Sigmoid colon (tissue), 7 donors: ENCODE measurements around the gene ETV3. TPM values are rescaled to one million over a fixed set of nuclear protein-coding genes. Genes with fewer than 3 reads are reported as not detected.
A peak's percentile ranks its signal among the peaks of the same experiment; 100 is the strongest.

ENCODE experiments used
- DNase-seq: peaks from one replicate; pipeline ENCODE4 v3.0.0-alpha.2; 2019
- H3K27ac ChIP-seq, 4 donors: fragments of 200-600 bp; sonication (generic); one replicate each; pipeline ENCODE4 v1.5.1; 2016 to 2019; ENCODE audit warnings: mild to moderate bottlenecking in 1 of 4
- H3K27me3 ChIP-seq, 3 donors: fragments of 200-600 bp; sonication (generic); one replicate each; pipeline ENCODE4 v1.5.1; 2019; ENCODE audit warnings: mild to moderate bottlenecking in 1 of 3
- H3K36me3 ChIP-seq, 4 donors: fragments of 200-600 bp; sonication (generic); one replicate each; pipeline ENCODE4 v1.5.1; 2016 to 2019
- H3K4me1 ChIP-seq, 4 donors: fragments of 200-600 bp; sonication (generic); one replicate each; pipeline ENCODE4 v1.5.1; 2017 to 2019
- H3K4me3 ChIP-seq, 4 donors: fragments of 200-600 bp; sonication (generic); one replicate each; pipeline ENCODE4 v1.5.1; 2017 to 2019; ENCODE audit warnings: mild to moderate bottlenecking in 2 of 4, moderate library complexity in 1 of 4
- H3K9me3 ChIP-seq, 4 donors: fragments of 200-600 bp in 3 of 4; sonication (generic) in 3 of 4; one replicate each; pipeline versions ENCODE4 v1.5.1 to v1.6.1; 2013 to 2019
- CTCF ChIP-seq, 4 experiments: fragments of 450-650 bp in 3 of 4; fragments of 200-600 bp in 1 of 4; IDR thresholded peaks; one replicate each; pipeline ENCODE4 v1.5.1; 2016 to 2019; ENCODE audit warnings: antibody characterized with exemption in 4 of 4, mild to moderate bottlenecking in 3 of 4, moderate library complexity in 2 of 4
- EP300 ChIP-seq, 4 donors: sonication (generic); formaldehyde crosslinking; IDR thresholded peaks; one replicate each; pipeline ENCODE4 v1.6.1; 2017; ENCODE audit warnings: antibody characterized with exemption in 4 of 4
- POLR2A ChIP-seq, 2 donors: fragments of 450-650 bp; IDR thresholded peaks; one replicate each; pipeline ENCODE4 v1.6.1; 2016; ENCODE audit warnings: antibody characterized with exemption in 2 of 2, mild to moderate bottlenecking in 2 of 2, moderate library complexity in 2 of 2
- POLR2AphosphoS5 ChIP-seq, 4 donors: sonication (generic); formaldehyde crosslinking; IDR thresholded peaks; one replicate each; pipeline ENCODE4 v1.6.1; 2017; ENCODE audit warnings: antibody characterized with exemption in 4 of 4
- WGBS, 2 donors: extraction: QIAGEN DNeasy Blood & Tissue Kit; methylation state at CpG; one replicate each; pipeline ENCODE4 v1.1.7; 2013; 5-methylcytosine and 5-hydroxymethylcytosine counted together
- intact Hi-C: fragments of 100-400 bp; cut with DNase I; formaldehyde crosslinking; loops from one replicate; pipeline ENCODE4 v1.15.1; 2023
- polyA plus RNA-seq, 3 donors: library from polyadenylated mRNA; stranded (reverse); fragments of 200-250 nt; gene quantifications; one replicate each; pipeline ENCODE4 v1.2.3, GENCODE V29; 2013
- total RNA-seq, 4 donors: library from RNA; depleted of rRNA; stranded (reverse); fragments of >200 nt; gene quantifications; one replicate each; pipeline ENCODE4 v1.1.0, GENCODE V29; 2016
- donor health status: healthy with polysubstance abuse.
- donor health status: Bipolar disorder and iron deficiency.
- donor health status: healthy.

The ETV3 gene
- total and polyA plus RNA-seq, 7 donors = 6.6 to 20.2 (median 14.1) TPM

DNA sequence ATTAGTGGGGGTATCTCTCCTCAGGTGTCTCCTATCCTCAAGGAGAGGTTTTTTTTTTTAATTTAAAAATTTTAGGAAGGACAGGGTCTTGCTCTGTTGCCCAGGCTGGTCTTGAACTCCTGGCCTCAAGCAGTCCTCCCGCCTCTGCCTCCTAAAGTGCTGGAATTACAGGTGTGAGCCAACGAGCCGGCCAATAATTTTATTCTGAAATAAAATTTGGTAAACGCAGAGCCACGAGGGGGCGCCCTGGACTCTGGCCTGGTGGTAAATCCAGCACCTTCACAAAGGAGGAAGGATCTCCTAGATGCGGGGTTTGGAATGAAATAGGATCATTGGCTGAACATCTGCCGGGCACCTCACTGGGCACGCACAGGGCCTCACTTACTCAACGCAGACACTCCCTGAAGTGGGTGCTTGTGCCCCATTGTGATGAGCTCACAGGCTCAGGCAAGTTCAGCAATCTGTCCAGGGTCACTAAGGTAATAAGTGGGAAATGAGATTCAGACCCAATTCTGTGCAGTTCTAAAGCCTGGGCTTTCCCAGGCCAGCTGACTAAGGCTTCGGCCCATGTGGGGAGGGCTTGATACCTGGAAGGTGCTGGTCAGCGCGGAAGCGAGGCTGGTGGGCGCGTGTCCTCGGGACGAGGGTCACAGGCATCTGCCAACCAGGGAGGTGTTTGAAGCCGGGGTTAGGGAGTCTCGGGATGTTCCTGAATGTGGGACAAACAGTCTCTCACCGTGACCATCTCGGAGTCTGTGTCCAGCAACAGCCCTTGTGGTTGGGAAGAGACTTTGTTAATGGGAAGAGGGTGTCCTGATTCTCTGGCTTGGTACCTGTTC is 32.7 kb upstream of the ETV3 start:
- WGBS, 2 donors = 50 to 70% methylated on average over 22 of the region's 22 CpGs
- H3K4me3 ChIP-seq = no peak overlapping the region
- intact Hi-C loops = loop anchor here (5.0 kb wide), 1 partner anchor 316 kb away; no protein-coding TSS in a partner anchor
- H3K36me3 ChIP-seq = no peaks in the 10 kb centered on the region
- TF ChIP-seq POLR2AphosphoS5 (IDR thresholded peaks at IDR 0.05) = no peak
- TF ChIP-seq CTCF (IDR thresholded peaks at IDR 0.05) = peak in 1 of 4 experiments; percentile 18
- TF ChIP-seq EP300 (IDR thresholded peaks at IDR 0.05) = no peak
- no peak for TF ChIP-seq POLR2A (IDR thresholded peaks at IDR 0.05)
- no peak for DNase-seq
- no peaks in the 10 kb centered on the region for H3K4me1 ChIP-seq
- H3K27me3 ChIP-seq = no peaks in the 10 kb centered on the region
- H3K9me3 ChIP-seq = no peaks in the 10 kb centered on the region
- H3K27ac ChIP-seq = no peak overlapping the region

DNA sequence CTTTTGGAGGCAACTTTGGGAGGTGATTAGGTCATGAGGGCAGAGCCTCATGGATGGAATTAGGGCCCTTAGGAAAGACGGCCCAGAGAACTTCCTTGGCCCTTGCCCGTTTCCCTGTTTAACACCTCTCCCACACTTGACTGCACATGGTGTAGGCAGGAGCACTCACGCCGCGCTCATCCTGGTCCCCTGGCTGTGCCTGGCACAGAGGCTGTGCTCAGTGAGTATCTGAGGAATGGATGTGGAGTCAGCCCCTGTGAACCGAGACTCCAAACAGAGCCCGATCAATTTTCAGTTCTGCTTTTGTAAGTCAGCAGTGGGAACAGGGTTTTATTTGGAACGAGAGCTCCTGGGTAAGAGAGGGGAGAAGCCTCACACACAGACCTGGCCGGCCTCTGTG is 29.8 kb upstream of the ETV3 start:
- TF ChIP-seq POLR2AphosphoS5 (IDR thresholded peaks at IDR 0.05) (no peak), CTCF (IDR thresholded peaks at IDR 0.05) (no peak), EP300 (IDR thresholded peaks at IDR 0.05) (no peak), POLR2A (IDR thresholded peaks at IDR 0.05) (no peak)
- H3K9me3 ChIP-seq = no peaks in the 10 kb centered on the region
- no peak overlapping the region for H3K4me3 ChIP-seq
- peaks cover 0 to 4% (median 3%) of the 10 kb centered on the region in 3 donors for H3K27me3 ChIP-seq
- no peaks in the 10 kb centered on the region for H3K4me1 ChIP-seq
- 87 to 91% methylated on average over 9 of the region's 9 CpGs for WGBS, 2 donors
- DNase-seq = no peak
- intact Hi-C loops = no loop called here
- no peak overlapping the region for H3K27ac ChIP-seq
- H3K36me3 ChIP-seq = no peaks in the 10 kb centered on the region

DNA sequence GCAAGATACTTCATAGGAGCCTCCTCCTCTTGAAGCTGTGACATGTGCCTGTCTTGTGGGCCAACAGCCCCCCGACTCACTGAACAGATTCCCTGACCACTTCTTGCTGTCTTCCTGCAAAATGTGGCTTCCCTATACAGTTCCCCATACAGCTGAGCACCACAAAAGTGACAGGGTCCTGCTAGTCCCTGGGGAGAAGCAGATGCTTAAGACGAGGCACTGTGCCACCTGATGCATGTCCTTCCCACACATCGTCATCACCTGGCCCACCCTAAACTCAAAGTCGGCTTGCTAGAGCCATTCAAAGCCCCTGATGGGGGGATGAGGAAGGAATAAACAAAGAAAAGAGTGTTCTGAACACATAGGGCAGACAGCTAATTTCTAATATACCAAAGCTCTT is 29.2 kb upstream of the ETV3 start:
- intact Hi-C loops = no loop called here

DNA sequence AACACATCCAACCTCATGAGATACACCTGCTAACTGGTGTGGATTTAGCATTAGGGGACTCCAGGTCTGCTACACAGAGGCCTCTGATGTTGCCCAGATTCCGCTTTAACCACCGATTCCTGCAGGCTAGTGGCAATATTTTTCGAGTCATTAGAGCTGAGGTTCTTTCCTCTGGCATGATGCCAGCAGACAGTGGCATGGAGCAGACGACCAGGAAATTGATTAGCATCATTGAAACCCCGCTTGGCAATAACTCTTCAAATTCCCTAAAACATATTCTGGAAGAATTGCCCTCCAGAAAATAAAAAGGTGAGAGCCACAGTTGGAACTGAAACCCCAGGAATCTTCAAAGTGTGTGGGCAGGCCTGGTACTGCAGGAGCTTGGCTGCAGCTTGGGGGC is 28.4 kb upstream of the ETV3 start:
- Histone ChIP-seq H3K4me3 (no peak overlapping the region), H3K27ac (no peak overlapping the region), H3K36me3 (no peaks in the 10 kb centered on the region), H3K27me3 (peaks cover 0 to 4% (median 3%) of the 10 kb centered on the region in 3 donors), H3K9me3 (no peaks in the 10 kb centered on the region), H3K4me1 (no peaks in the 10 kb centered on the region)
- WGBS, 2 donors = 57 to 69% methylated on average over 5 of the region's 5 CpGs
- DNase-seq = no peak
- TF ChIP-seq POLR2A (IDR thresholded peaks at IDR 0.05) (no peak), CTCF (IDR thresholded peaks at IDR 0.05) (no peak), EP300 (IDR thresholded peaks at IDR 0.05) (no peak), POLR2AphosphoS5 (IDR thresholded peaks at IDR 0.05) (no peak)
- intact Hi-C loops = no loop called here

More for the DNA sequence above, 29.2 kb upstream of the ETV3 start:
- Histone ChIP-seq H3K4me3 (no peak overlapping the region), H3K27me3 (peaks cover 0 to 4% (median 3%) of the 10 kb centered on the region in 3 donors), H3K27ac (no peak overlapping the region), H3K9me3 (no peaks in the 10 kb centered on the region), H3K36me3 (no peaks in the 10 kb centered on the region), H3K4me1 (no peaks in the 10 kb centered on the region)
- TF ChIP-seq EP300 (IDR thresholded peaks at IDR 0.05) = no peak
- TF ChIP-seq POLR2A (IDR thresholded peaks at IDR 0.05) = no peak
- no peak for TF ChIP-seq CTCF (IDR thresholded peaks at IDR 0.05)
- no peak for TF ChIP-seq POLR2AphosphoS5 (IDR thresholded peaks at IDR 0.05)
- WGBS, 2 donors = 74 to 80% methylated on average over 4 of the region's 4 CpGs
- no peak for DNase-seq
